OCI-LY3 (cell line): ENCODE results near the gene MGA.

ENCODE experiments used
- H2AFZ ChIP-seq: fragments of 200-600, 300-600 bp; shearing (Covaris generic); 2 replicates; pipeline ENCODE4 v1.6.0; 2014; ENCODE audit warnings: antibody characterized with exemption, low read depth, low read length
- H3K27ac ChIP-seq: fragments of 200-600, 300-600 bp; sonication (generic); 2 replicates; pipeline ENCODE4 v1.5.1; 2014; ENCODE audit warnings: mild to moderate bottlenecking, low read length, moderate library complexity, mixed read lengths
- H3K27me3 ChIP-seq: fragments of 200-600, 300-600 bp; sonication (generic); 2 replicates; pipeline ENCODE4 v1.6.1; 2014; ENCODE audit warnings: low read depth, low read length, mixed read lengths
- H3K36me3 ChIP-seq: fragments of 200-600, 300-600 bp; sonication (generic); replicated peaks from 2 replicates; pipeline ENCODE3; 2014; ENCODE audit warnings: low read depth, low read length, mixed read lengths
- H3K4me1 ChIP-seq: fragments of 300-600, 200-600 bp; sonication (generic); 2 replicates; pipeline ENCODE4 v1.6.1; 2014; ENCODE audit warnings: low read length, mixed read lengths
- H3K4me2 ChIP-seq: fragments of 200-600, 300-600 bp; sonication (generic); 2 replicates; pipeline ENCODE4 v1.6.1; 2014; ENCODE audit warnings: low read length, mixed read lengths
- H3K4me3 ChIP-seq: fragments of 300-600, 200-600 bp; sonication (generic); 2 replicates; pipeline ENCODE4 v1.5.1; 2014; ENCODE audit warnings: antibody characterized with exemption, mild to moderate bottlenecking, low read length, moderate library complexity
- H3K79me2 ChIP-seq: fragments of 300-600, 200-600 bp; shearing (Covaris generic); 2 replicates; pipeline ENCODE4 v1.6.1; 2014; ENCODE audit warnings: mild to moderate bottlenecking, low read length, mixed read lengths
- H3K9ac ChIP-seq: fragments of 300-600, 200-600 bp; shearing (Covaris generic); 2 replicates; pipeline ENCODE4 v1.6.0; 2014; ENCODE audit warnings: mild to moderate bottlenecking, low read length, moderate library complexity
- H3K9me3 ChIP-seq: fragments of 200-600, 300-600 bp; shearing (Covaris generic); 2 replicates; pipeline ENCODE4 v1.6.1; 2014; ENCODE audit warnings: low read length, mixed read lengths; ENCODE audit not compliant: insufficient read depth
- H4K20me1 ChIP-seq: fragments of 200-600, 300-600 bp; sonication (generic); 2 replicates; pipeline ENCODE4 v1.6.1; 2016; ENCODE audit warnings: low read length, mixed read lengths; ENCODE audit not compliant: insufficient read depth
- EZH2phosphoT487 ChIP-seq: fragments of 200-600 bp; shearing (Covaris generic); IDR thresholded peaks from 2 replicates; pipeline ENCODE4 v1.6.1; 2018; ENCODE audit warnings: antibody characterized with exemption, mixed run types, low read depth
- TF ChIP-seq, protein P1 (sequence below): fragments of 200-600, 300-600 bp; sonication (generic); IDR thresholded peaks from 2 replicates; pipeline ENCODE4 v1.5.1; 2014; ENCODE audit warnings: antibody characterized with exemption, low read length, low read depth

The MGA gene

GRCh38 chr15:41690636-41691035 is 30.4 kb downstream of the MGA start:
- Histone ChIP-seq H3K4me1 (peaks cover 2% of the 10 kb centered on the region), H3K36me3 (no peaks in the 10 kb centered on the region), H3K4me3 (no peak overlapping the region), H3K27me3 (no peaks in the 10 kb centered on the region), H3K4me2 (no peak overlapping the region), H3K27ac (no peak overlapping the region), H3K79me2 (peaks cover 96% of the 10 kb centered on the region), H4K20me1 (peaks cover 49% of the 10 kb centered on the region), H3K9ac (no peak overlapping the region), H2AFZ (no peak overlapping the region), H3K9me3 (no peaks in the 10 kb centered on the region)
- TF ChIP-seq, protein P1, sequence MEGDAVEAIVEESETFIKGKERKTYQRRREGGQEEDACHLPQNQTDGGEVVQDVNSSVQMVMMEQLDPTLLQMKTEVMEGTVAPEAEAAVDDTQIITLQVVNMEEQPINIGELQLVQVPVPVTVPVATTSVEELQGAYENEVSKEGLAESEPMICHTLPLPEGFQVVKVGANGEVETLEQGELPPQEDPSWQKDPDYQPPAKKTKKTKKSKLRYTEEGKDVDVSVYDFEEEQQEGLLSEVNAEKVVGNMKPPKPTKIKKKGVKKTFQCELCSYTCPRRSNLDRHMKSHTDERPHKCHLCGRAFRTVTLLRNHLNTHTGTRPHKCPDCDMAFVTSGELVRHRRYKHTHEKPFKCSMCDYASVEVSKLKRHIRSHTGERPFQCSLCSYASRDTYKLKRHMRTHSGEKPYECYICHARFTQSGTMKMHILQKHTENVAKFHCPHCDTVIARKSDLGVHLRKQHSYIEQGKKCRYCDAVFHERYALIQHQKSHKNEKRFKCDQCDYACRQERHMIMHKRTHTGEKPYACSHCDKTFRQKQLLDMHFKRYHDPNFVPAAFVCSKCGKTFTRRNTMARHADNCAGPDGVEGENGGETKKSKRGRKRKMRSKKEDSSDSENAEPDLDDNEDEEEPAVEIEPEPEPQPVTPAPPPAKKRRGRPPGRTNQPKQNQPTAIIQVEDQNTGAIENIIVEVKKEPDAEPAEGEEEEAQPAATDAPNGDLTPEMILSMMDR: no peak
- no peak for TF ChIP-seq EZH2phosphoT487

- no peak overlapping the region for H2AFZ ChIP-seq
- peaks cover 50% of the 10 kb centered on the region for H4K20me1 ChIP-seq
- no peak overlapping the region for H3K4me3 ChIP-seq
Measured at GRCh38 chr15:41691471-41691870, 31.3 kb downstream of the MGA start.

DNA sequence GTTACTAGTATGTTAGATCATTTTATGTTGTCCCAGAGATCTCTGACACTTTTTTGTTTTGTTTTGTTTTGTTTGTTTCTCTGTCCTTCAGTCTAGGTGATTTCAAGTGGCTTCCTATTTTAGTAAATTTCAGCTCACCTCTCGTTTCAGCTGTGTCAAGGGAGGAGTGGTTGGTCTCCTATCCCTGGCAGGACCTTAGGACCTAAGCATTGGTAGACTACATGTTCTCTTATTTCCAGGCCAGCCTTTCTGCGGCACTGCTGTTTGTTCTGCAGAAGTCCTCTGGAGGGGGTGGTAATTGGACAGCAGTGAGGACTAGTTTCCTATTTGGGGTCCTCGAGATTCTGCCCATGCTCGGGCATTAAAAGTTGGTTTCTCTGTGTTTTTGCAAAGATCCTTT is 31.8 kb downstream of the MGA start:
- H3K4me1 ChIP-seq: peaks cover 12% of the 10 kb centered on the region
- TF ChIP-seq, protein P1: no peak
- no peak for TF ChIP-seq EZH2phosphoT487
- H3K4me2 ChIP-seq: no peak overlapping the region

More at GRCh38 chr15:41691471-41691870, 31.3 kb downstream of the MGA start:
- Histone ChIP-seq H3K79me2 (peaks cover 96% of the 10 kb centered on the region), H3K9me3 (no peaks in the 10 kb centered on the region), H3K27ac (no peak overlapping the region), H3K9ac (no peak overlapping the region), H3K36me3 (peaks cover 3% of the 10 kb centered on the region), H3K4me2 (no peak overlapping the region), H3K4me1 (peaks cover 10% of the 10 kb centered on the region), H3K27me3 (no peaks in the 10 kb centered on the region)
- TF ChIP-seq EZH2phosphoT487: no peak
- TF ChIP-seq, protein P1: no peak

GRCh38 chr15:41693757-41694156 is 33.6 kb downstream of the MGA start:
- Histone ChIP-seq H3K4me2 (no peak overlapping the region), H3K27ac (no peak overlapping the region), H3K27me3 (no peaks in the 10 kb centered on the region), H4K20me1 (peaks cover 31% of the 10 kb centered on the region), H3K36me3 (peaks cover 6% of the 10 kb centered on the region), H3K79me2 (peaks cover 88% of the 10 kb centered on the region), H3K9me3 (no peaks in the 10 kb centered on the region), H3K4me3 (no peak overlapping the region), H3K9ac (no peak overlapping the region), H3K4me1 (peaks cover 18% of the 10 kb centered on the region), H2AFZ (no peak overlapping the region)
- no peak for TF ChIP-seq EZH2phosphoT487
- TF ChIP-seq, protein P1: no peak

More for the DNA sequence above, 31.8 kb downstream of the MGA start:
- Histone ChIP-seq H4K20me1 (peaks cover 47% of the 10 kb centered on the region), H3K79me2 (peaks cover 96% of the 10 kb centered on the region), H3K36me3 (peaks cover 6% of the 10 kb centered on the region), H3K4me3 (no peak overlapping the region), H3K9ac (no peak overlapping the region), H3K27me3 (no peaks in the 10 kb centered on the region), H2AFZ (no peak overlapping the region), H3K9me3 (no peaks in the 10 kb centered on the region), H3K27ac (no peak overlapping the region)
